HG03521 (cell line): Measurements from ENCODE around the gene DPP8.
"Not testable (repeated sequence)": the region's sequence is repeated elsewhere in the genome, so short reads cannot be mapped to it uniquely, and the experiment has no call there.

ENCODE experiments used
- ATAC-seq: cut with Tn5 transposase; IDR thresholded peaks from one replicate; pipeline ENCODE4 v1.9.1; 2021; ENCODE audit warnings: mild to moderate bottlenecking, moderate library complexity; ENCODE audit not compliant: unreplicated experiment

The DPP8 gene

GRCh38 chr15:65525622-65526021 is 8.1 kb upstream of the DPP8 start:
- ATAC-seq: no peak

GRCh38 chr15:65524226-65524625 is 6.7 kb upstream of the DPP8 start:
- ATAC-seq: no peak

GRCh38 chr15:65521350-65521749 is 3.9 kb upstream of the DPP8 start:
- ATAC-seq: no peak

- ATAC-seq: no peak
These were observed 1.3 kb upstream of the DPP8 start for GRCh38 chr15:65518633-65519285.

- ATAC-seq: no peak
These were observed 348 bp upstream of the DPP8 start for GRCh38 chr15:65517866-65518207.

GRCh38 chr15:65512807-65513416 is 4.6 kb downstream of the DPP8 start:
- no peak for ATAC-seq

GRCh38 chr15:65512189-65512588 is 5.3 kb downstream of the DPP8 start:
- no peak for ATAC-seq

GRCh38 chr15:65509321-65509720 is 8.2 kb downstream of the DPP8 start:
- no peak for ATAC-seq

GRCh38 chr15:65494076-65494475 is 23.4 kb downstream of the DPP8 start:
- no peak for ATAC-seq

- no peak for ATAC-seq
These were observed 32.6 kb downstream of the DPP8 start for GRCh38 chr15:65484876-65485275.

- no peak for ATAC-seq
These were observed 40.6 kb downstream of the DPP8 start for GRCh38 chr15:65476903-65477302.

- no peak for ATAC-seq
These were observed 46.6 kb downstream of the DPP8 start for GRCh38 chr15:65470866-65471265.

- ATAC-seq: no peak
These were observed 49.1 kb downstream of the DPP8 start for GRCh38 chr15:65468229-65468909.

GRCh38 chr15:65466901-65467300 is 50.6 kb downstream of the DPP8 start:
- no peak for ATAC-seq

GRCh38 chr15:65463096-65463495 is 54.4 kb downstream of the DPP8 start:
- ATAC-seq: not testable (repeated sequence)

- no peak for ATAC-seq
These were observed 56.6 kb downstream of the DPP8 start for GRCh38 chr15:65460741-65461347.

GRCh38 chr15:65455256-65455655 is 62.2 kb downstream of the DPP8 start:
- ATAC-seq: not testable (repeated sequence)

- no peak for ATAC-seq
These were observed 65.5 kb downstream of the DPP8 start for GRCh38 chr15:65451989-65452388.

- no peak for ATAC-seq
These were observed 66.9 kb downstream of the DPP8 start for GRCh38 chr15:65450556-65450955.

GRCh38 chr15:65447145-65447544 is 70.3 kb downstream of the DPP8 start:
- ATAC-seq: no peak

- ATAC-seq: no peak
These were observed 83.3 kb downstream of the DPP8 start for GRCh38 chr15:65434201-65434600.

GRCh38 chr15:65431731-65432130 is 85.8 kb downstream of the DPP8 start:
- ATAC-seq: no peak
